GM12892 (cell line): Measurements from ENCODE around the gene WDR49.

Experiments used
- DNase-seq: peaks from one replicate; pipeline ENCODE4 v3.0.0; 2011; ENCODE audit not compliant: insufficient read length
- FAIRE-seq: peaks from 2 replicates; lab custom pipeline; 2011; peaks lifted over from hg19 to GRCh38; lab: Jason Lieb, UNC
- POLR2A ChIP-seq: IDR thresholded peaks from 2 replicates; pipeline ENCODE4 v1.6.1; 2011; ENCODE audit warnings: low read depth, low read length, control low read depth
- POLR2AphosphoS5 ChIP-seq: IDR thresholded peaks from 2 replicates; pipeline ENCODE4 v1.6.1; 2011; ENCODE audit warnings: low read depth, low read length, control low read depth
- TAF1 ChIP-seq: IDR thresholded peaks from 2 replicates; pipeline ENCODE4 v1.6.1; 2011; ENCODE audit warnings: low read depth, mild to moderate bottlenecking, control low read depth, low read length, borderline replicate concordance

The WDR49 gene

DNA sequence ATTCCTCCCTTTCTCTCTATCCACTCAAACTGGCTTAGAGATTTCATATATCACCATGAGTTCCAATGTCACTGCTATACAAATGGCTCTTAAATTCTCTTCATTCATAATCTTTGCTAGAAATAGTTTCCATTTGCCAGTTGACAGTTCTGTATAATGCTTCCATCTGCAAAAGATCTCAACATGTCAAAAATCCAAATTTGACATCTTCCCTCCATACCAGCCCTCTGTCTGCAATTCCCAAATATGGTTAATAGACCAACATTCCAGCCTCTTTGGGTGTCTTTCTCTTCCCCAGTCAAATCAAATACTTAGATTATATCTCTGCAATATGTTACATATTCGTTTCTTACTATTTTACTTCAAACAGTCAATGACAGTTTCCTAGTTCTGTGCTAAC is 115.7 kb downstream of the WDR49 start:
- no peak for TF ChIP-seq TAF1
- FAIRE-seq = no peak

DNA sequence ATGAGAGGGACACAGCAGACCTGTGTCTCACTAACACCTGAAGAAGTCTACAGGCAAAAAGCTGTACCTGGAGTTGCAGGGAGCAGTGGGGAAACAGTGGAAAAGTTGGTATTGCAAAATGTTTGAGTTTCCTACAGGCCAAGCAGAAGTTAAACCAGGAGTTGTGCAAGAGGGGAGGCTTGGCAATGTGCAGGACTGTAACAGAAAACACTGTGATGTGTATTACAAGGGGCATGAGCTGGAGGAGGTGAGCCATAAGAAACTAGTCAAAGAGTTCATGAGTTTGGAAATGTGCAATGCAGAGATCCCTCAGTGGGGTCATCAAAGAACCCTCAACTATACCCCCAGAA is 132.8 kb downstream of the WDR49 start:
- FAIRE-seq (no peak), DNase-seq (no peak)
- TF ChIP-seq TAF1 = no peak
- TF ChIP-seq POLR2A = no peak
- no peak for TF ChIP-seq POLR2AphosphoS5

More for the DNA sequence above, 115.7 kb downstream of the WDR49 start:
- no peak for DNase-seq

DNA sequence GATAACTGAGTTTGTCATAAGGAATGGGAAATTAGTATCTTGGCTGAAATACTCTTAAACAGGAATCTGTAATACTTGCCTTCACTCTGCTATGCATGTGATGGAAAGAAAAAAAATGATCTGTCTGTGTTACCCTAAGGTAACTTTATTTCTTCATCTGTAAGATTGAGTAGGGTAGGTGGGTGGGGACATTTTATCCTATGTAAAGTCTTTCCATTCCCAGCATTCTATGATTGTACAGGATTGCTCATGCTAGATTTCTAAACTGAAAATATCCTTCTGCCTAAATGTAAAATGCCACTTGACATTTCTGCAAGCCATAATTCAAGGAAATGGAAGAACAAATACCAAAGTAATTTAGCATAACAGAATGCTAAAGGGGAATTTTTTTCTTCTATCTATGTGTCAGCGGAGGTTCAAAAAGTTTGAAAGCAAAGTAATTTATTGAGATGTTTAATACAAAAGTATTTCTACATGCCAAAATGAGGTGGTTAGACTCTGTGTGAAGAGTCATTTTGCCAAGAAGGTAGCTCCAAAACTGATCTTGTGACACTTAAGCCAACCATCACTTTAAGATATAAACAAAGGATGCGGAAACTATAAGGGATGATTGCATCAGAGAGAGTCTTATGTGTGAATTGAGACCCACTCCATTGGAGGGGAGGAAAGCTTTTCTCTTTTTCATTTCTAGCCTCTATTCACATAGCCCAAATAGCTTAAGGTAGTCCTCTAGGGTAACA is 133.3 kb downstream of the WDR49 start:
- no peak for TF ChIP-seq POLR2AphosphoS5
- no peak for TF ChIP-seq TAF1
- TF ChIP-seq POLR2A = no peak
- DNase-seq (no peak), FAIRE-seq (no peak)

DNA sequence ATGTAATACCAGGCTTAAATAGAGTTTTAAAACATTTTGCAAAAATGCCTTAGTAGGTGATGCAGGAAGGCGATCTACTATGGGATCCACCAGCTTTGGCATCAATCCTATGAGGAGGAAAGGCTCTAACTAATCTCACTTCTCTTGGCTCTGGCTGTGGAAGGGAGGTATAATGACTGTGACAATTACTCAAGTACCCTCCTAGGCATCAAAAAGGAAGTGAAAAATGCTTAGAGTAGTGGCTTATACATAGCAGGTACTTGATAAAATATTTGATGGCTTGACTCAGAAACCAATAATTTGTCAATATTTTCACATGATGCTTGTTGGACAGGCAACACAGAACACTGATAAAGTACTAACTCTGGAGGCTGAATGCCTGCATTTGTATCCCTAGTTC is 145.8 kb downstream of the WDR49 start:
- DNase-seq (no peak), FAIRE-seq (no peak)
- no peak for TF ChIP-seq POLR2AphosphoS5
- TF ChIP-seq TAF1 = no peak
- no peak for TF ChIP-seq POLR2A

DNA sequence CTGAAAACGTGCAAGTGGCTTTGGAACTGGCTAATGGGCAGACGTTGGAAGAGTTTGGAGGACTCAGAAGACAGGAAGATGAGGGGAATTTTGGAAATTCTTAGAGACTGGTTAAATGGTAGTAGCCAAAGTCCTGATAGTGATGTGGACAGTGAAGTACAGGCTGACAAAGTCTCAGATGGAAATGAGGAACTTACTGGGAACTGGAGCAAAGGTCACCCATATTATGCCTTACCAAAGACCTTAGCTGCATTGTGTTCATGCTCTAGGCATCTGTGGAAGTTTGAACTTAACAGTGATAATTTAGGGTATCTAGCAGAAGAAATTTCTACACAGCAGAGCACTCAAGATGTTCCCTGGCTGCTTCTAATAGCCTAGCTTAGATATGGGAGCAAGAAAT is 151.3 kb downstream of the WDR49 start:
- FAIRE-seq (no peak), DNase-seq (no peak)
- no peak for TF ChIP-seq POLR2AphosphoS5
- no peak for TF ChIP-seq TAF1
- TF ChIP-seq POLR2A = no peak

DNA sequence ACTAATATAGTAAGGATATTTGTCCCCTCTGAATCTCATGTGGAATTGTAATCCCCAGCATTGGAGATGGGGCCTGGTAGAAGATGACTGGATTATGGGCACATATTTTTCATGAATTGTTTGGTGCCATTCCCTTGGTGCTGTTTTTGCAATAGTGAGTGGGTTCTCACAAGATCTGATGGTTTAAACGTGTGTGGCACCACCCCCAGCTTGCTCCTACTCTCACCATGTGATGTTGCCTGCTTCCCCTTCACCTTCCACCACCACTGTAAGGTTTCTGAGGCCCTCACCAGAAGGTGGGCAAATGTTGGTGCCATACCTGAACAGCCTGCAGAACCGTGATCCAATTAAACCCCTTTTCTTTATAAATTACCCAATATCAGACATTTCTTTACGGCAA is 151.8 kb downstream of the WDR49 start:
- TF ChIP-seq POLR2A (no peak), POLR2AphosphoS5 (no peak), TAF1 (no peak)
- no peak for FAIRE-seq
- DNase-seq = no peak

DNA sequence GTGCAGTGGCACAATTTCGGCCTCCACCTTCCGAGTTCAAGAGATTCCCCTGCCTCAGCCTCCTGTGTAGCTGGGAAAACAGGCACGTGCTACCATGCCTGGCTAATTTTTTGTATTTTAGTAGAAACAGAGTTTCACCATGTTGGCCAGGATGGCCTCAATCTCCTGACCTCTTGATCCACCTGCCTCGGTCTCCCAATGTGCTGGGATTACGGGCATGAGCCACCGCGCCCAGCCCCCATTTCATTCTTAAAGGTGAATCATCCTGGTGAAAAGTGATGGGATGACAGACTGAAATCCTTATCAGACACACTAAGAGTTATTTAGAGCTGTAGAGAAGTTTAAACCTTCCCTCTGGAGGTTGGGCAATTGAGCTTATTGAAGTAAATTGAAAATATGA is 155.8 kb downstream of the WDR49 start:
- FAIRE-seq (no peak), DNase-seq (no peak)
- TF ChIP-seq TAF1 (no peak), POLR2AphosphoS5 (no peak), POLR2A (no peak)

DNA sequence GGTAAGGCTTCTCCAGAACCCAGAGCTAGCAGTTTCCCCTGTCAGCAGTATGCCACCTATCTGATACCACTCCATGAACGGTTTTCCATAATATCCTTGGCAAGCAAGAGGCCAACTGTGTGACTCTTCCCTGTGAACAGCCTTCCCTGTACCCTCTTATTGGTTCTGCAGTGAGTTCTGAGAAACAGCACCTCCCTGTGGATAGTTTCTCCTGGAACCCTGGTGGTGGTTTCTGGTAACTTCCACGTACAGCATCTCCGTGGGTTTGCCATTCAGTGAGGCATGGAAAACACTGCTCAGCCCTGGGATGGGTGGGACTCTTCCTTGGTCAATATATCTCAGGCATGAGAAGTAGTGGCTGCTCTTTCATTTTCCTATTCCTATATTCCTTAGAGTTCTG is 160.5 kb downstream of the WDR49 start:
- DNase-seq = no peak
- TF ChIP-seq POLR2A (no peak), POLR2AphosphoS5 (no peak), TAF1 (no peak)

DNA sequence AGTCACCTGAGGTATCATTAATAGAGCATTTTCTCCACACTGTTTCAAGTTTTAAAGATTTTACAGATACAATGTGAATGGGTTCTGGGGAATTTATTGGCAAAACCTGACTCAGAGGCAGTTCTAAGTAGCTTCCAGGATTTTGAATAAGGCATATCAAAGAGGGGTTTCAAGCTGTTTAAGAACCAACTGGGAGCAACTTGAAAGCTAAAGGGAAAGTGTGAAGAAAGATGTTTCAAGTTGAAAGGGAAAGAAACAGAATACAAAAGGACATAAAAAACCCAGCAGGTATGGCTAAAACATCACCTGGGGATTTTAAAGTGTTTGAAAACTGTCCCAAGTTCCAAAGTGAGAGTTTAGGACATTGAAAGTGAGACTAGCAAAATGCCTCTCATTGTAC is 162.1 kb downstream of the WDR49 start:
- TF ChIP-seq POLR2AphosphoS5 (no peak), POLR2A (no peak), TAF1 (no peak)
- DNase-seq = no peak
- FAIRE-seq = no peak

More for the DNA sequence above, 160.5 kb downstream of the WDR49 start:
- no peak for FAIRE-seq

DNA sequence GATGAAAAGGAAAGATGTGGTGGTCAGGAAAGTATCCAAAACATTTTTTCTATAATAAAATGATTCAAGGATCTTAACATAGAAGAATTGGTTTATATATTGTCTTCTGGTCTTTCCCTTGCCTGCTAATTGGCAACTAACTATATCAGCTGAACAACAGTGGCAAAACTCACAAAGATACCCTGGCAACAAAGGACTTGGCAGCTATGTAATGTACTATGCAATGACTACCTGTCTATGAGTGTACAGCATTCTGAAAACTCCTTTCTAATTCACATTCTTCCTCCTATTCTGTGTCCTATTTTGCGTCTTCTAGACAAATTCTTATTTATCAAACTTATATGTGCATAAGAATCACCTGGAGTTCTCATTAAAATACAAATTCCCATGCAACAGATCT is 164.2 kb downstream of the WDR49 start:
- TF ChIP-seq POLR2AphosphoS5 (no peak), TAF1 (no peak), POLR2A (no peak)
- no peak for DNase-seq
- FAIRE-seq = no peak

DNA sequence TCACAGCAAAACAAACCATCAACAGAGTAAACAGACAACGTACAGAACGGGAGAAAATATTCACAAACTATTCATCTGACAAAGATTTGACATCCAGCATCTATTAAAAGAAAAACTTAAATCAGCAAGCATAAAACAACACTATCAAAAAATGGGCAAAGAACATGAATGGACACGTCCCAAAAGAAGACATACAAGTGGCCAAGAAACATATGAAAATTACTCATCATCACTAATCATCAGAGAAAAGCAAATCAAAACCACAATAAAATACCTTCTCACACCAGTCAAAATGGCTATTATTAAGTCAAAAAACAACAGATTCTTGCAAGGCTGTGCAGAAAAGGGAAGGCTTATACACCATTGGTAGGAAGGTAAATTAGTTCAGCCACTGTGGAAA is 166.2 kb downstream of the WDR49 start:
- DNase-seq (no peak), FAIRE-seq (no peak)
- TF ChIP-seq POLR2AphosphoS5 (no peak), TAF1 (no peak), POLR2A (no peak)

DNA sequence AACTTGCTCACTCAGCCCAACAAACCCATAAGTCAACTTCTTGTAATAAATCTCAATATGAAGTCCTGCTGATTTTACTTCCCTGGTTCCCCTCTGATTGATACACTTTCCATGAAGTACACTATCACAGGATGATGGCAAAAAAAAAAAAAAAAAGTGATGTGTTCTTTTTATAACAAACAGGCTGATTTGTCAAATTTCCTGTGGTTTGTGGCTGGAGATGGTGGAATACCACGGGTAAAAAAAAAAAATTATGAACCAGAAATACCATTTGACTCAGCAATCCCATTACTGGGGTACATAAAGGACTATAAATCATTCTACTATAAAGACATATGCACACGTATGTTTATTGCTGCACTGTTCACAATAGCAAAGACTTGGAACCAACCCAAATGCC is 169.2 kb downstream of the WDR49 start:
- no peak for DNase-seq
- no peak for FAIRE-seq
- TF ChIP-seq POLR2A (no peak), TAF1 (no peak), POLR2AphosphoS5 (no peak)
